Measurements from ENCODE around the gene QPRT.
"Not testable (repeated sequence)": the region's sequence is repeated elsewhere in the genome, so short reads cannot be mapped to it uniquely, and the experiment has no call there.

The QPRT gene

GRCh38 chr16:29665294-29666077 lies 13.5 kb upstream of the QPRT start:
- Histone ChIP-seq H3K4me1 (ENCODE audit: control insufficient read depth in 1 of 2, insufficient read depth in 1 of 2, low read depth in 1 of 2, low read length in 1 of 2) (peaks cover 69 to 70% of the 10 kb centered on the region in 2 experiments), H3K9me3 (no peaks in the 10 kb centered on the region), H3K4me3 (ENCODE audit: low read depth in 1 of 2, low read length in 1 of 2) (peak overlapping the region; percentile 58 to 61), H3K36me3 (no peaks in the 10 kb centered on the region), H3K27me3 (no peaks in the 10 kb centered on the region), H3K27ac (peak overlapping the region; percentile 90)
- TF ChIP-seq CTCF (IDR thresholded peaks at IDR 0.05), result no peak

GRCh38 chr16:29667322-29667610 lies 11.7 kb upstream of the QPRT start:
- Histone ChIP-seq H3K4me1 (ENCODE audit: control insufficient read depth in 1 of 2, insufficient read depth in 1 of 2, low read depth in 1 of 2, low read length in 1 of 2) (peaks cover 63 to 65% of the 10 kb centered on the region in 2 experiments), H3K27ac (peak overlapping the region; percentile 90), H3K4me3 (ENCODE audit: low read depth in 1 of 2, low read length in 1 of 2) (peak overlapping the region; percentile 58 to 61)
- not testable (repeated sequence) for H3K9me3 ChIP-seq, H3K27me3 ChIP-seq, H3K36me3 ChIP-seq

- TF ChIP-seq CTCF (IDR thresholded peaks at IDR 0.05), result no peak
- Histone ChIP-seq H3K4me1 (ENCODE audit: control insufficient read depth in 1 of 2, insufficient read depth in 1 of 2, low read depth in 1 of 2, low read length in 1 of 2) (peaks cover 58 to 60% of the 10 kb centered on the region in 2 experiments), H3K4me3 (ENCODE audit: low read depth in 1 of 2, low read length in 1 of 2) (peak overlapping the region in 1 of 2 experiments; percentile 58), H3K27me3 (no peaks in the 10 kb centered on the region), H3K9me3 (no peaks in the 10 kb centered on the region), H3K27ac (peak overlapping the region; percentile 90), H3K36me3 (no peaks in the 10 kb centered on the region)
Observed at GRCh38 chr16:29667755-29668154, 11.2 kb upstream of the QPRT start.

GRCh38 chr16:29668267-29668666 lies 10.7 kb upstream of the QPRT start:
- Histone ChIP-seq H3K4me1 (ENCODE audit: control insufficient read depth in 1 of 2, insufficient read depth in 1 of 2, low read depth in 1 of 2, low read length in 1 of 2) (peaks cover 53 to 55% of the 10 kb centered on the region in 2 experiments), H3K27ac (peak overlapping the region; percentile 90), H3K9me3 (no peaks in the 10 kb centered on the region), H3K27me3 (no peaks in the 10 kb centered on the region), H3K4me3 (ENCODE audit: low read depth in 1 of 2, low read length in 1 of 2) (no peak overlapping the region), H3K36me3 (no peaks in the 10 kb centered on the region)
- TF ChIP-seq CTCF (IDR thresholded peaks at IDR 0.05), result no peak

GRCh38 chr16:29673501-29673900 lies 5.5 kb upstream of the QPRT start:
- H3K4me1 ChIP-seq (ENCODE audit: control insufficient read depth in 1 of 2, insufficient read depth in 1 of 2, low read depth in 1 of 2, low read length in 1 of 2), result peaks cover 18 to 24% of the 10 kb centered on the region in 2 experiments

More at GRCh38 chr16:29673501-29673900, 5.5 kb upstream of the QPRT start:
- Histone ChIP-seq H3K4me3 (ENCODE audit: low read depth in 1 of 2, low read length in 1 of 2) (no peak overlapping the region), H3K27ac (no peak overlapping the region), H3K36me3 (no peaks in the 10 kb centered on the region), H3K9me3 (no peaks in the 10 kb centered on the region), H3K27me3 (no peaks in the 10 kb centered on the region)
- TF ChIP-seq CTCF (IDR thresholded peaks at IDR 0.05), result no peak

Data from neutrophil (primary cell).